Muscle layer of duodenum (tissue), 2 donors: ENCODE measurements around the gene ANXA8.
"Not testable (repeated sequence)": the region's sequence is repeated elsewhere in the genome, so short reads cannot be mapped to it uniquely, and the experiment has no call there.

Source experiments
- H3K27ac ChIP-seq: one replicate; pipeline ENCODE4 v1.7.0; 2013; ENCODE audit warnings: mild to moderate bottlenecking, low read length
- H3K27me3 ChIP-seq: one replicate; pipeline ENCODE4 v1.7.0; 2013; ENCODE audit warnings: low read depth, mild to moderate bottlenecking, control low read depth, low read length
- H3K36me3 ChIP-seq, 2 donors: one replicate each; pipeline ENCODE4 v1.7.0; 2013; ENCODE audit warnings: low read length in 2 of 2, control low read depth in 1 of 2, mild to moderate bottlenecking in 1 of 2; ENCODE audit not compliant: insufficient read depth in 2 of 2, control insufficient read depth in 1 of 2
- H3K4me1 ChIP-seq, 2 donors: one replicate each; pipeline ENCODE4 v1.7.0; 2013; ENCODE audit warnings: low read length in 2 of 2, mild to moderate bottlenecking in 2 of 2, control low read depth in 1 of 2, moderate library complexity in 1 of 2; ENCODE audit not compliant: insufficient read depth in 2 of 2, control insufficient read depth in 1 of 2
- H3K4me3 ChIP-seq, 2 donors: one replicate each; pipeline ENCODE4 v1.7.0; 2013; ENCODE audit warnings: low read length in 2 of 2, low read depth in 1 of 2, mild to moderate bottlenecking in 1 of 2
- H3K9me3 ChIP-seq, 2 donors: one replicate each; pipeline ENCODE4 v1.7.0; 2013; ENCODE audit warnings: low read length in 2 of 2, control low read depth in 1 of 2, mild to moderate bottlenecking in 1 of 2; ENCODE audit not compliant: control insufficient read depth in 1 of 2
- donor health status: healthy.

ANXA8 gene

DNA sequence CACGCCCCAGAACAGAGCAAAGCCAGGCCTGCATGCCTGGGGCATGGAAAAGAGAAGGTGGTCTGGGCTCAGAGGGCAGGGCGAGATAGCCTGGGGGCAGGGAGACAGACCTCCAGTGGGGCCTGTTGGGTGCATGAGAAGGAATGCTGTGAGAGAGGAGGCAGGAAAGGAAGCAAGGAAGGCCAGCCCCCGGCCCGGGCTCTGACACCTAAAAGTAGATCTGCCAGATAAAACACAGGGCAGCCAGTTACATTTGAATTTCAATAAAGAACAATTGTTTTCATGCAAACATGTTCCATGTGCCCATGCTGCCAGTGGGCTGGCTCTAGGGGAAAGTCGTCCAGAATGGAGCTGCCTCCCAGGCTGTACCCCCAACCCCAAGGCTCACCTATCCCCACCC is 5.8 kb downstream of the ANXA8 start:
- H3K4me3 ChIP-seq, H3K27me3 ChIP-seq, H3K27ac ChIP-seq, H3K36me3 ChIP-seq, H3K4me1 ChIP-seq, H3K9me3 ChIP-seq: not testable (repeated sequence)

DNA sequence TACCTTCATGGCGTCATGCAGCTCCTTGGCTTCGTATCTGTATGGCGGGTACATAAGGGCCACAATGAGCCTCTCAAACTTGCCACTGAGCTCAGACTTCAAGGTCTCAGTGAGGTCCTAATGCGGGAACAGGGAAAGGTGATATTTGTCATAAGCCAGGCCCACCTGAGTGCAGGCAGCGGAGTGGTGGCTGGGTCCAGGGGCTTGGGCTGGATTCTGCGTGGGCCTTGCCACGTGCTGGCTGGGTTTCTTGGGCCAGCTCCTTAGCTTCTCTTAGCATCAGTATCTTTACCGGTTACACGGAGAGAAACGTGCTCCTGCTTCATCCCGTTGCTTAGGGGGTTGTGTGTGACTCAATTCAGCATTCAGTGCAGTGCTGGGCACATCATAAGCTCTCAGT is 6.8 kb downstream of the ANXA8 start:
- H3K9me3 ChIP-seq, H3K27ac ChIP-seq, H3K36me3 ChIP-seq, H3K4me1 ChIP-seq, H3K27me3 ChIP-seq, H3K4me3 ChIP-seq: not testable (repeated sequence)

DNA sequence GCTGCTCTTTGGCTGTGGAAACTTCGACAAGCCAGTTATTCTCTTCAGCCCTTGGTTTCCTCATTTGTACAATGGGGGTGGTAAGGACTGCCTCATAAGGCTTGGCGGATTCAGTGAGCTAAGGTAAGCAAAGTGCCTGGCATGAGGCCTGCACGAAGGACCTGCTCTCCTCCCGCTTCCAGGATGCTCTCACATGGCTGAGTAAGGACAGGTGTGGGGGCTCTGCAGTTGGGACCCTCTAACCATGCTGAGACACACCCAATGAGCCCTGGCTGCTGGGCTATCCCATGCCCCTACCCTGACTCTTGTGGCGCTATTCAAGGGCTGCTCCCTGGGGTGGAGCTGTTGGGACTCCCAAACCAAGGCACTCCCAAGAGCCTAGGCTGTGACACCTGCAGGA is 8.8 kb downstream of the ANXA8 start:
- not testable (repeated sequence) for H3K4me3 ChIP-seq, H3K9me3 ChIP-seq, H3K27me3 ChIP-seq, H3K4me1 ChIP-seq, H3K27ac ChIP-seq, H3K36me3 ChIP-seq

DNA sequence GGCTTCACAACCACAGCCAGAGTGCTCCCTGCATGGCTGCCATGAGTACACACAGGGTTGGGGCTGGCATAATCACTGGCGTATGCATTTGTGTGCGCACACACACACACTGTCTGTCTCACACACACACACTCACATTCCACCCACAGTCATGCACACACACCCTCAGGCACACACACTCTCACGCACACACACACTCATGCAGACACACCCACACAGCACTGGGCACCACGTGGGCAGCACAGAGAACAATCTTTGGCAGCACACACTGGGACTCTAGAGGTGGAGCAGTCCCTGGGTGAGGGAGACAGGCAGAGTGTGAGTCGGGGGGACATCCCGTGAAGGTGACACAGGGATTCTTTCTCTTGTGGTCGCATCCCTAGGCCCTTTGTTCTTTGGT is 10.4 kb downstream of the ANXA8 start:
- not testable (repeated sequence) for H3K4me1 ChIP-seq, H3K36me3 ChIP-seq, H3K9me3 ChIP-seq, H3K27ac ChIP-seq, H3K27me3 ChIP-seq, H3K4me3 ChIP-seq

DNA sequence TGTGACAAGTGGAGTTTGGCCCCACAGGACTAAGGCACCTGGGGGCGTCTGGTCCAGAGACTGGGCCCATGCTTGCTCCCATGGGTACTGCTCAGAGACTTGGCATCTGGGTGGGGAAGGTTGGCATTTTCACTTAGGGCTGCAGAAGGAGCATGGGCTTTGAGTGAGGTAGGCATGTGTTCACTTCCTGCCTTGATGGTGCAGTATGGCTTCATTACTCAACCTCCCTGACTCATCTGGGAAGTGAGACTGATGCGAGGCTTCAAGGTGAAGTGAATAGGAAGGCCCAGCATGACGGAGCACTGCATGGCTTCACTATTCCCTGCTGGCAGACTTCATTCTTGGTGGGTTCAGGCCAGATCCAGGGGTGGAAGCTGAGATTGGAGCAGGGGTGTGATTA is 11.3 kb downstream of the ANXA8 start:
- H3K4me1 ChIP-seq, H3K4me3 ChIP-seq, H3K27me3 ChIP-seq, H3K27ac ChIP-seq, H3K9me3 ChIP-seq, H3K36me3 ChIP-seq: not testable (repeated sequence)

DNA sequence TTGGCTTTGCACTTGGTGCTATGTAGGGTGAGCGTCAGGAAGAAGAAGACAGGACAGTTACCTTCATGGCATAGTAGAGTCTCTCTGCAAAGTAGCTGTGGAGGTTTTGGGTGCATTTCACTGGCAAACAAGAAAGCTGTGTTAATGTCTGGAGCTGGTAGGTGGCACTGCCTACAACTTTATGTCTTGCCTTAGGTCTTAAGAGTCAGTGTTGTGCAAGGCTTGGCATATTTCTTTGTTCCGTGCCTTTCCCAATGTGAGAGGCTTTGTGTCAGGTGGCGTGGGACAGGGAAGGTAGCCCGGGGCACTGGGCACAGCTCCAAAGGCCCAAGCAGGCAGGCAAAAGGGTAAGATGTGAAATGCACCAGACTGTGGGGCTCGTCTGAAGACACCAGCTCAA is 11.8 kb downstream of the ANXA8 start:
- not testable (repeated sequence) for H3K4me1 ChIP-seq, H3K4me3 ChIP-seq, H3K27ac ChIP-seq, H3K9me3 ChIP-seq, H3K27me3 ChIP-seq, H3K36me3 ChIP-seq

DNA sequence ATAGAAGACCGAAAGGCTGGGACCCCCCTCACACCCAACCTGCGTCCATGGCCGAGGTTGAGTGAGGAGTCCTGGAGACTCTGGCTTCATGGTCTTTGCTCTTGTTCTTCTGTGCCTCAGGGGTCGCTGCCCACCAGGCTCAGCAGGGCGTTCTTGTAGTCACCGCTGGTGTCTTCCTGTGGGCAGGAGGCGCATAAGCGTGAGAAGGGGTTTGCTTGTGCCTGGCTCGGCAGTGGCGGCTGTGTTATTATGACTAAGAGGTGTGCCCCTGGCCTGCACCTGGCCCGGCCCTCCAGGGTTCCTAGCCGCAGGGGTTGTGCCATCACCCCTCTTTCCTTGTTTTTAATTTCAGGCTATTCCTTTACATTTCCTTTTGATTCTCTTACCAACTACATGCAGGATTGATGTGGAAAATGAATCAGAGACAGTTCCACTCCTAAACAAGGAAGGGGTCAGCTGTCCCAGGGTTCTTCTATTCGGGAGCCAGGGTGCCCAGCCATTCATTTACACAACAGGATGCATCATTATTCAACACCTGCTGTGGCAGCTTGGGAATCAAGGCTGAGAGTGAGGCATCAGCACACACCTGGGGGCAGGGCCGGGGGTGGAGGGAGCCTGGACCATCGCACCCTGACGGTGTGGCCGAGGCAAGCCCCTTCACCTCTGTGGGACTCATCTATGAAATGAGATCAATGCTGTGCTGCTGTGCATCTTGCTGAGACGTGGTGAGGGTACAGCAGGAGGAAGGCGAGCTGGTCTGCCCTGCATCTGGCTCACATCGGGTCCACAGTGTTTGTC is 15.0 kb downstream of the ANXA8 start:
- H3K4me1 ChIP-seq, H3K9me3 ChIP-seq, H3K27ac ChIP-seq, H3K36me3 ChIP-seq, H3K27me3 ChIP-seq, H3K4me3 ChIP-seq: not testable (repeated sequence)

DNA sequence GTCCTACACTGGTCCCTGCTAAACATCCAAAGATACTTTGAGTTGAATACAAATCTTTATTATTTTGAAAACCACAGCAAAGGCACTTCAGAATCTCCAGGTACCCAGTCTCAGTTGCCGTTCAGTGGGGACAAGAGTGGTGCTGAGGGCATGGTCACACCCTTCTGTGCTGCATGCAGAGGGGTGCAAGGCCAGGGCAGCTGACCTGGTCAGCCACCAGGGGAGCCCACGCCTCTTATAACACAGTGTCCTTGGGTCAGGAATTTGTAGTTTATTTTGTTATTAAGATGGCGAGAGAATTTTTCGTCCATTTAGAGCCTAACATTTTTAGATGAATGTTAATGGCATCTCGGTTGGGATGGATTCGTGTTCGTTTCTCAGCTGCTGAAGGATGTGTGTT is 16.0 kb downstream of the ANXA8 start:
- H3K9me3 ChIP-seq, H3K4me1 ChIP-seq, H3K27ac ChIP-seq, H3K4me3 ChIP-seq, H3K27me3 ChIP-seq, H3K36me3 ChIP-seq: not testable (repeated sequence)

DNA sequence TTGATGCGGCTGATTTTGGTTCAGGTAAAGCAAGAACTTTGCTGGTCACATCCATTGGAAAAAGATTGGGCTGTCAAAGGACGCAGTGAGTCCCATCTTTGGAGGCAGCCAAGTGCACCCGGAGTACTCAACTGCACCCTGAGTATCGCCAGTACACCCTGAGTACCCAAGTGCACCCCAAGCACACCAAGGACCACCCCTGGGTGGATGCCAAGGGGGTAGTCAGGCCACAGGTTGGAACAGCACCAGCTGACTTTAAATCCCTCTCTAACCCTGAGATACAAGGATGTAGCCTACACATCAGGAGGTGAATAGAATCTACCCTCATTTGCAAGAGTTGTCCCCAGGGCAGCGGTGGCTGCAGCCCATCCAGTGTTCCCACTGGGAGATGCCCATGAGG is 16.5 kb downstream of the ANXA8 start:
- H3K9me3 ChIP-seq, H3K4me3 ChIP-seq, H3K27me3 ChIP-seq, H3K36me3 ChIP-seq, H3K4me1 ChIP-seq, H3K27ac ChIP-seq: not testable (repeated sequence)

DNA sequence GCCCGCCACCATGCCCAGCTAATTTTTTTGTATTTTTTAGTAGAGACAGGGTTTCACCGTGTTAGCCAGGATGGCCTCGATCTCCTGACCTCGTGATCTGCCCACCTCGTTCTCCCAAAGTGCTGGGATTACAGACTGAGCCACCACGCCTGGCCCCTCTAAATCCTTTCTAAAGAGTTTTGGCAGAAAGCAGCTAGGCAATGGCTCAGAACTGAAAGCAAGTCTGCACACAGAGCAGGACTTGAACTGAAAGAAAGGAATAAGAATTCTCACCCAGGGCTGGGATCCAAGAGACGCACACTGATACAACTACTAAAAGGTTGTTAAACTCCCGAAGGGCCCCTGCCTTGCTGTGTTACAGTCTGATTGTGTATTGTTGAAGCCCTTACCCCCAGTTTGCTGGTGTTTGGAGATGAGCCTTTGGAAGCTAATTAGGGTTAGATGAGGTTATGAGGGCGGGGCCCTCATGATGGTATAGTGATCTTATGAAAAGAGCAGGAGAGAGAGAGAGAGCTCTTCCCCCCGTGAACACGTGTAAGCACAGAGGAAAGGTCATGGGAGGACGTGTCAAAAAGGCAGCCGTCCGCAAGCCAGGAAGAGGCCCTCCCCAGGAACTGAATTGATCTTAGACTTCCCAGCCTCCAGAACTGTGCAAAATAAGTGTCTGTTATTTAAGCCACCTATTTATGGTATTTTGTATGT is 18.5 kb downstream of the ANXA8 start:
- H3K4me3 ChIP-seq, H3K27ac ChIP-seq, H3K36me3 ChIP-seq, H3K9me3 ChIP-seq, H3K27me3 ChIP-seq, H3K4me1 ChIP-seq: not testable (repeated sequence)

DNA sequence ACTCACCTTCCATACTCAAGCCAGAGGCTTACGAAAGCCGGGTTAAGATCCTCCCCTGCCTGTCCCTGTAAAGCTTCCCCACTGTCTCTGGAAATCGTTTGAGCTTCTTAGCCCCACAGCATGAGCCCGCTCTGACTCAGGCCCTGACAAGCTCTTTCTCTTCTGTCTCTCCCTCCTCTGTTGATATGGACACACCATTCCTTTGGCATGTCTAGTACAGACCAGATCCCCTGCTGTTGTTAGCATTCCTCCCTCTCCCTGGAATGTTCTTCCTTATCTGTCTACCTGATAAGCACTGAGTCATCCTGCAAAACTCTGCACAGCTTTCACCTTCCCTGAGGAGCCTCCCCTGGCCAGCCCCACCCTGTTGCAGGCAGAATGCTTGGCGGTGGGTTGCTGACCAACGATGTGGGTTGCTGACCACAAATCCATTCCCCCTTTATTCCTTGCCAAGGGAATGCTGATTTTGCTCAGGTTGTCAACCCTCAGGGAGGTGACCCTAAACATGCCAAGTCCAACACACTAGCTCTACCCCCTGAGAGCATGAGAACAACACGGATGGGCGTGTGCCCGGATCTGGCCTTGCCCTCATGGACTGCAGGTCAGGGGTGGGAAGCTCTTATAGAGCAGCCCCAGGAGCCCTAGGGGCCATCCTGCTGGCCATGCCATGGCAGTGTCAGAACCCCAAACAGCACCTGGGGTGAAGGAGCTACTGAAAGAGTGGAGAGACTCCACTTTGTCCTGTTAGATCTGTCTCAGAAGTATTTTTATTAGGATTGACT is 21.1 kb downstream of the ANXA8 start:
- H3K27ac ChIP-seq, H3K27me3 ChIP-seq, H3K4me3 ChIP-seq, H3K36me3 ChIP-seq, H3K4me1 ChIP-seq, H3K9me3 ChIP-seq: not testable (repeated sequence)
